Astrocyte of the spinal cord (primary cell): Measurements from ENCODE around the gene PTMS.
A peak's percentile ranks its signal among the peaks of the same experiment; 100 is the strongest.

Source experiments
- DNase-seq: peaks from one replicate; pipeline ENCODE4 v3.0.0; 2011; ENCODE audit warnings: low read depth, low spot score
- H3K4me3 ChIP-seq: 2 replicates; pipeline ENCODE4 v1.5.1; 2011; ENCODE audit warnings: low read depth, mild to moderate bottlenecking, low read length, moderate library complexity
- CTCF ChIP-seq: IDR thresholded peaks from 2 replicates; pipeline ENCODE4 v1.5.1; 2012; ENCODE audit warnings: low read depth, mild to moderate bottlenecking, low read length, inconsistent platforms
- in situ Hi-C: cut with HindIII; loops from 2 replicates; pipeline ENCODE4 v1.10.0; 2017; ENCODE audit warnings: low sequenced_read_pairs

The PTMS gene

GRCh38 chr12:6752921-6753771 is 13.0 kb upstream of the PTMS start, which contains the start of gene MLF2:
MLF2 (minus strand) TSS chr12:6753141; CDS start chr12:6752334, 807 bp downstream.
- TF ChIP-seq CTCF, result peak; percentile 98

GRCh38 chr12:6753772-6754356 is 12.3 kb upstream of the PTMS start:
- no peak overlapping the region for H3K4me3 ChIP-seq
- in situ Hi-C loops, result no loop called here
- TF ChIP-seq CTCF, result no peak
- DNase-seq, result no peak

More at GRCh38 chr12:6752921-6753771, 13.0 kb upstream of the PTMS start, which contains the start of gene MLF2:
- H3K4me3 ChIP-seq, result peak within 1 kb of the TSS; percentile 88
- peak; percentile 100 for DNase-seq
- in situ Hi-C loops, result no loop called here

GRCh38 chr12:6754411-6754810 is 11.8 kb upstream of the PTMS start:
- in situ Hi-C loops, result no loop called here
- DNase-seq, result no peak
- H3K4me3 ChIP-seq, result no peak overlapping the region
- TF ChIP-seq CTCF, result no peak

GRCh38 chr12:6757028-6757690 is 9.0 kb upstream of the PTMS start:
- in situ Hi-C loops, result no loop called here
- no peak for TF ChIP-seq CTCF
- DNase-seq, result no peak
- no peak overlapping the region for H3K4me3 ChIP-seq

GRCh38 chr12:6758506-6759095 is 7.6 kb upstream of the PTMS start:
- no peak for TF ChIP-seq CTCF
- no peak overlapping the region for H3K4me3 ChIP-seq
- in situ Hi-C loops, result no loop called here
- DNase-seq, result no peak

GRCh38 chr12:6759741-6760140 is 6.4 kb upstream of the PTMS start:
- no peak overlapping the region for H3K4me3 ChIP-seq
- no peak for DNase-seq
- in situ Hi-C loops, result no loop called here
- no peak for TF ChIP-seq CTCF
